Right lobe of liver (tissue), 4 donors: ENCODE data around the gene MDP1.

Experiments used
- POLR2A ChIP-seq: fragments of 450-650 bp; IDR thresholded peaks from one replicate; pipeline ENCODE4 v1.6.1; 2017; ENCODE audit warnings: antibody characterized with exemption, mild to moderate bottlenecking
- TF ChIP-seq, protein P1 (sequence below), 4 donors: fragments of 200-600 bp in 3 of 4; fragments of 450-650 bp in 1 of 4; IDR thresholded peaks; one replicate each; pipeline versions ENCODE4 v1.5.1 to v1.8.0; 2016 to 2022; ENCODE audit warnings: antibody characterized with exemption in 4 of 4, mild to moderate bottlenecking in 2 of 4
- donor health status: DM: no; HTN: no; CAD: no.
- donor health status: DM: no; HTN: no; CAD: no.
- donor health status: DM: no; HTN: yes; CAD: no.

GRCh38 chr14:24246765-24247212, 30.9 kb upstream of the MDP1 start:
- TF ChIP-seq, protein P1, sequence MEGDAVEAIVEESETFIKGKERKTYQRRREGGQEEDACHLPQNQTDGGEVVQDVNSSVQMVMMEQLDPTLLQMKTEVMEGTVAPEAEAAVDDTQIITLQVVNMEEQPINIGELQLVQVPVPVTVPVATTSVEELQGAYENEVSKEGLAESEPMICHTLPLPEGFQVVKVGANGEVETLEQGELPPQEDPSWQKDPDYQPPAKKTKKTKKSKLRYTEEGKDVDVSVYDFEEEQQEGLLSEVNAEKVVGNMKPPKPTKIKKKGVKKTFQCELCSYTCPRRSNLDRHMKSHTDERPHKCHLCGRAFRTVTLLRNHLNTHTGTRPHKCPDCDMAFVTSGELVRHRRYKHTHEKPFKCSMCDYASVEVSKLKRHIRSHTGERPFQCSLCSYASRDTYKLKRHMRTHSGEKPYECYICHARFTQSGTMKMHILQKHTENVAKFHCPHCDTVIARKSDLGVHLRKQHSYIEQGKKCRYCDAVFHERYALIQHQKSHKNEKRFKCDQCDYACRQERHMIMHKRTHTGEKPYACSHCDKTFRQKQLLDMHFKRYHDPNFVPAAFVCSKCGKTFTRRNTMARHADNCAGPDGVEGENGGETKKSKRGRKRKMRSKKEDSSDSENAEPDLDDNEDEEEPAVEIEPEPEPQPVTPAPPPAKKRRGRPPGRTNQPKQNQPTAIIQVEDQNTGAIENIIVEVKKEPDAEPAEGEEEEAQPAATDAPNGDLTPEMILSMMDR (IDR thresholded peaks at IDR 0.05) = no peak
- TF ChIP-seq POLR2A = no peak
